HepG2 (cell line): Measurements from ENCODE around the gene TNFRSF25. TPM values are rescaled to one million over a fixed set of nuclear protein-coding genes. Genes with fewer than 3 reads are reported as not detected.

ENCODE experiments used
- ATAC-seq: fragments of 200-7000 bp; cut with Tn5 transposase; 3 replicates; pipeline ENCODE4 v1.9.1; 2020; ENCODE audit warnings: mild to moderate bottlenecking, moderate library complexity
- BruUV-seq: library from RNA; stranded (reverse); fragments of 400-500 nt; replicated peaks from 2 replicates; lab custom pipeline; 2021; lab: Mats Ljungman, UMichigan
- CTCF ChIA-PET: fragments of 300-600 bp; formaldehyde crosslinking; extraction: SDS; loops from one replicate; lab custom pipeline; 2021; ENCODE audit warnings: low total read pairs, inconsistent platforms, low intra/inter-chr PET ratio; lab: Yijun Ruan, JAX
- POLR2A ChIA-PET: fragments of 350-600 bp; sonication (Branson Sonifier 250); formaldehyde crosslinking; loops from one replicate; lab custom pipeline; 2020; ENCODE audit warnings: antibody characterized with exemption, inconsistent platforms; lab: Yijun Ruan, JAX
- DNase-seq: peaks from one replicate; pipeline ENCODE4 v3.0.0-alpha.2; 2015; ENCODE audit warnings: low spot score
- FAIRE-seq: peaks from 3 replicates; lab custom pipeline; 2011; peaks lifted over from hg19 to GRCh38; lab: Jason Lieb, UNC
- H2AFZ ChIP-seq: one replicate; pipeline ENCODE4 v1.6.1; 2011; ENCODE audit warnings: low read length, inconsistent platforms
- H3K27ac ChIP-seq: fragments of 300-600 bp; 3 replicates; pipeline ENCODE4 v1.8.0; 2011; ENCODE audit warnings: mixed run types, mild to moderate bottlenecking, mixed read lengths, low read length, inconsistent platforms; ENCODE audit not compliant: insufficient read depth; ENCODE audit errors: extremely low read length
- H3K27me3 ChIP-seq, 2 experiments: fragments of 200-600 bp in 1 of 2; 2 replicates in 1 of 2; 3 replicates in 1 of 2; pipeline versions ENCODE4 v1.6.0 to v1.8.0; 2011; ENCODE audit warnings: low read length in 2 of 2, mild to moderate bottlenecking in 2 of 2, moderate library complexity in 2 of 2, inconsistent platforms in 1 of 2; ENCODE audit not compliant: insufficient read depth in 2 of 2, control insufficient read depth in 1 of 2
- H3K36me3 ChIP-seq, 2 experiments: fragments of 200-600 bp in 1 of 2; replicated peaks in 1 of 2; 2 replicates in 1 of 2; 3 replicates in 1 of 2; pipeline versions ENCODE4 v1.5.1 to v1.8.0; 2011; ENCODE audit warnings: low read length in 2 of 2, inconsistent platforms in 1 of 2; ENCODE audit not compliant: insufficient read depth in 2 of 2, control insufficient read depth in 1 of 2
- H3K4me1 ChIP-seq: 2 replicates; pipeline ENCODE4 v1.5.1; 2012; ENCODE audit warnings: low read length, inconsistent platforms; ENCODE audit not compliant: insufficient read depth
- H3K4me2 ChIP-seq: 2 replicates; pipeline ENCODE4 v1.6.0; 2011; ENCODE audit warnings: low read depth, low read length, inconsistent platforms
- H3K4me3 ChIP-seq, 3 experiments: fragments of 200-600 bp in 1 of 3; sonication (generic), shearing (Covaris generic) in 1 of 3; replicated peaks in 1 of 3; 2 replicates each; pipeline ENCODE4 v1.5.1; 2011 to 2016; ENCODE audit warnings: low read length in 3 of 3, inconsistent platforms in 2 of 3, low read depth in 2 of 3, mild to moderate bottlenecking in 2 of 3, control low read depth in 1 of 3, mixed read lengths in 1 of 3; ENCODE audit not compliant: insufficient read depth in 1 of 3
- H3K79me2 ChIP-seq: one replicate; pipeline ENCODE4 v1.6.1; 2011; ENCODE audit warnings: low read length, inconsistent platforms; ENCODE audit not compliant: insufficient read depth
- H3K9ac ChIP-seq: 2 replicates; pipeline ENCODE4 v1.6.0; 2011; ENCODE audit warnings: mild to moderate bottlenecking, low read depth, low read length, inconsistent platforms; ENCODE audit not compliant: insufficient read depth
- H3K9me3 ChIP-seq: 2 replicates; pipeline ENCODE4 v1.5.1; 2012; ENCODE audit warnings: mild to moderate bottlenecking, low read length
- H4K20me1 ChIP-seq: 2 replicates; pipeline ENCODE4 v1.6.0; 2011; ENCODE audit warnings: inconsistent platforms, mild to moderate bottlenecking, low read length, moderate library complexity; ENCODE audit not compliant: insufficient read depth
- AGO1 ChIP-seq: fragments of 200-400 bp; formaldehyde crosslinking; IDR thresholded peaks from 2 replicates; pipeline ENCODE4 v1.6.1; 2017; ENCODE audit warnings: mild to moderate bottlenecking, low read depth, low read length, moderate library complexity; ENCODE audit not compliant: poor library complexity, severe bottlenecking
- BCL6 ChIP-seq: IDR thresholded peaks from 2 replicates; pipeline ENCODE4 v1.6.1; 2016; ENCODE audit warnings: missing genetic modification reagents, missing compliant biosample characterization
- CBX1 ChIP-seq: IDR thresholded peaks from one replicate; pipeline ENCODE4 v1.6.1; 2016; ENCODE audit warnings: antibody characterized with exemption, low read depth
- YY1 ChIP-seq: IDR thresholded peaks from 2 replicates; pipeline ENCODE4 v1.6.1; 2011; ENCODE audit warnings: low read length, low read depth, moderate library complexity, mild to moderate bottlenecking; ENCODE audit not compliant: insufficient read depth, insufficient replicate concordance
- ZBTB1 ChIP-seq: sonication (generic); formaldehyde crosslinking; IDR thresholded peaks from 2 replicates; pipeline ENCODE4 v1.4.0; 2020; ENCODE audit warnings: missing genetic modification reagents, borderline replicate concordance
- ZNF3 ChIP-seq: IDR thresholded peaks from 2 replicates; pipeline ENCODE4 v1.7.0; 2017; ENCODE audit warnings: inconsistent platforms
- ZNF646 ChIP-seq: sonication (generic); formaldehyde crosslinking; IDR thresholded peaks from 2 replicates; pipeline ENCODE4 v1.9.0; 2021; ENCODE audit warnings: mild to moderate bottlenecking, missing genetic modification reagents
- ZNF670 ChIP-seq: sonication (generic); formaldehyde crosslinking; IDR thresholded peaks from 2 replicates; pipeline ENCODE4 v1.8.0; 2022; ENCODE audit warnings: mild to moderate bottlenecking, missing genetic modification reagents, borderline replicate concordance
- ZNF710 ChIP-seq: sonication (generic); formaldehyde crosslinking; IDR thresholded peaks from 2 replicates; pipeline ENCODE4 v1.5.0; 2020; ENCODE audit warnings: mild to moderate bottlenecking, missing genetic modification reagents, borderline replicate concordance
- WGBS: methylation state at CpG from one replicate; pipeline ENCODE4 v1.1.6; 2017; ENCODE audit warnings: low lambda C conversion rate; 5-methylcytosine and 5-hydroxymethylcytosine counted together
- in situ Hi-C: cut with HindIII; loops from 2 replicates; pipeline ENCODE4 v1.10.0; 2017; ENCODE audit warnings: low pct_unique_long_range_greater_than_20kb; ENCODE audit not compliant: extremely low pct_ligation_motif_present
- intact Hi-C: fragments of 100-400 bp; cut with micrococcal nuclease; formaldehyde crosslinking; loops from one replicate; pipeline ENCODE4 v1.10.0; 2022; ENCODE audit not compliant: unreplicated experiment
- polyA plus RNA-seq, 8 experiments: library from polyadenylated mRNA; depleted of rRNA in 3 of 8; stranded (reverse) in 7 of 8; unstranded in 1 of 8; fragments of >200 nt; fragmentation: Illumina TruSeq in 4 of 8; extraction: Trizol in 4 of 8; gene quantifications; 2 replicates each; pipeline versions ENCODE4 v1.2.1 to v1.2.3, GENCODE V29; 2011 to 2016; ENCODE audit warnings: low read depth in 4 of 8, missing spikeins in 1 of 8, mixed read lengths in 1 of 8; ENCODE audit not compliant: insufficient read depth in 1 of 8
- total RNA-seq, 5 experiments: library from RNA; depleted of rRNA; stranded (reverse); fragments of >200 nt; fragmentation: Illumina TruSeq; extraction: Trizol; gene quantifications; 2 replicates each; pipeline ENCODE4 v1.2.3, GENCODE V29; 2016; ENCODE audit warnings: low read depth in 1 of 5

TNFRSF25 gene
- total and polyA plus RNA-seq, 2 of the 13 experiments (the other 11 are each of a cell fraction or from before 2014, with no cell fraction given): 1.4 to 1.5 TPM

- TF ChIP-seq ZNF710 (CRISPR knock-in tag) (peak; percentile 52; the same call in 1 of the 2 replicates), BCL6 (CRISPR knock-in tag) (0 out of 2 replicates have a peak, but pooled peaks have one; percentile 10), CBX1 (no peak)
Measured at GRCh38 chr1:6489799-6490180, 23.8 kb upstream of the TNFRSF25 start (continued).

GRCh38 chr1:6489383-6489765 lies 23.4 kb upstream of the TNFRSF25 start:
- Histone ChIP-seq H3K36me3 (no peaks in the 10 kb centered on the region), H3K4me1 (peaks cover 52% of the 10 kb centered on the region), H3K27me3 (peaks cover 0 to 3% of the 10 kb centered on the region in 2 experiments; a peak in 1 of 5 replicates), H3K79me2 (no peaks in the 10 kb centered on the region), H3K9me3 (no peaks in the 10 kb centered on the region), H4K20me1 (no peaks in the 10 kb centered on the region), H3K4me3 (peak overlapping the region; percentile 88 to 99 (median 89); a peak in 5 of 6 replicates), H2AFZ (no peak overlapping the region), H3K27ac (no peak overlapping the region), H3K4me2 (peak overlapping the region; percentile 97), H3K9ac (peak overlapping the region; percentile 30; the same call in 1 of the 2 replicates)
- in situ Hi-C loops: loop anchor here (25.0 kb wide), 1 partner anchor 723 kb away; no protein-coding TSS in a partner anchor
- 35% methylated on average over 4 of the region's 9 CpGs for WGBS
- intact Hi-C loops: loop anchor here (5.0 kb wide), 1 partner anchor 158 kb away; no protein-coding TSS in a partner anchor
- TF ChIP-seq ZBTB1 (CRISPR knock-in tag) (no peak), ZNF3 (CRISPR knock-in tag) (no peak), YY1 (no peak), AGO1 (no peak), ZNF646 (CRISPR knock-in tag) (no peak), ZNF670 (CRISPR knock-in tag) (no peak)
- ATAC-seq (no peak), DNase-seq (no peak), FAIRE-seq (no peak)
- no TSS peak for BruUV-seq
- CTCF ChIA-PET: no interaction called here
- POLR2A ChIA-PET: interaction anchor here (1.0 to 2.9 kb wide), 3 partner anchors 11 to 42 kb away, joined by 4 to 13 read pairs (median 8); no protein-coding TSS in a partner anchor
